Upper lobe of left lung (tissue), 6 donors: ENCODE data around the gene PAM. TPM values are rescaled to one million over a fixed set of nuclear protein-coding genes. Genes with fewer than 3 reads are reported as not detected.

Experiments used
- ATAC-seq, 2 donors: fragments of 200-7000 bp; cut with Tn5 transposase; one replicate each; pipeline ENCODE4 v1.9.1; 2022; ENCODE audit warnings: mild to moderate bottlenecking in 2 of 2, moderate library complexity in 2 of 2; ENCODE audit not compliant: low FRiP score in 2 of 2
- DNase-seq, 2 donors: peaks; one replicate each; pipeline ENCODE4 v3.0.0-alpha.2; 2019 to 2020
- H3K27ac ChIP-seq, 4 donors: fragments of 200-600 bp; sonication (generic); one replicate each; pipeline ENCODE4 v1.5.1; 2016 to 2019
- H3K27me3 ChIP-seq, 4 donors: fragments of 200-600 bp; sonication (generic); one replicate each; pipeline ENCODE4 v1.5.1; 2017 to 2019
- H3K36me3 ChIP-seq, 4 donors: fragments of 200-600 bp; sonication (generic); one replicate each; pipeline ENCODE4 v1.5.1; 2016 to 2019
- H3K4me1 ChIP-seq, 4 donors: fragments of 200-600 bp; sonication (generic); one replicate each; pipeline ENCODE4 v1.5.1; 2018 to 2019
- H3K4me3 ChIP-seq, 4 donors: fragments of 200-600 bp; sonication (generic); one replicate each; pipeline ENCODE4 v1.5.1; 2017 to 2019; ENCODE audit warnings: mild to moderate bottlenecking in 2 of 4, moderate library complexity in 1 of 4
- H3K9me3 ChIP-seq, 4 donors: fragments of 200-600 bp; sonication (generic); one replicate each; pipeline ENCODE4 v1.5.1; 2018 to 2019
- CTCF ChIP-seq, 6 experiments: fragments of 450-650 bp in 4 of 6; fragments of 200-600 bp in 2 of 6; sonication (generic) in 2 of 6; IDR thresholded peaks; one replicate each; pipeline ENCODE4 v1.5.1; 2016 to 2019; ENCODE audit warnings: antibody characterized with exemption in 6 of 6
- EP300 ChIP-seq, 4 donors: sonication (generic); formaldehyde crosslinking; IDR thresholded peaks; one replicate each; pipeline ENCODE4 v1.5.1; 2017; ENCODE audit warnings: antibody characterized with exemption in 4 of 4, control low read depth in 2 of 4
- POLR2A ChIP-seq, 4 donors: fragments of 450-650 bp; IDR thresholded peaks; one replicate each; pipeline ENCODE4 v1.5.1; 2016 to 2017; ENCODE audit warnings: antibody characterized with exemption in 4 of 4, mild to moderate bottlenecking in 2 of 4
- POLR2AphosphoS5 ChIP-seq, 2 donors: sonication (generic); formaldehyde crosslinking; IDR thresholded peaks; one replicate each; pipeline ENCODE4 v1.5.1; 2017; ENCODE audit warnings: antibody characterized with exemption in 2 of 2
- WGBS, 2 donors: methylation state at CpG; one replicate each; pipeline ENCODE4 v1.1.5; 2017 to 2018; 5-methylcytosine and 5-hydroxymethylcytosine counted together
- total RNA-seq, 6 donors: library from RNA; depleted of rRNA in 4 of 6; stranded (reverse); fragments of >200 nt in 4 of 6; gene quantifications; one replicate each; pipeline versions ENCODE4 v1.1.0 to v1.2.1, GENCODE V29; 2016 to 2021
- donor health status: DM: no; HTN: no; CAD: no; lungs with moderate emphysema.
- donor health status: DM: no; HTN: yes; CAD: no; lungs with severe emphysema.

Gene PAM
- total RNA-seq, 6 donors from 2014 or later = 91.1 to 428 (median 212) TPM

- no peaks in the 10 kb centered on the region for H3K27me3 ChIP-seq
- no peak for DNase-seq
- no peak overlapping the region for H3K27ac ChIP-seq
- H3K9me3 ChIP-seq = no peaks in the 10 kb centered on the region
- H3K36me3 ChIP-seq = no peaks in the 10 kb centered on the region
- H3K4me1 ChIP-seq = no peaks in the 10 kb centered on the region
- TF ChIP-seq POLR2AphosphoS5 (IDR thresholded peaks at IDR 0.05) = no peak
- no peak for TF ChIP-seq POLR2A (IDR thresholded peaks at IDR 0.05)
- no peak for TF ChIP-seq CTCF (IDR thresholded peaks at IDR 0.05)
- 56 to 62% methylated on average over 2 of the region's 2 CpGs for WGBS, 2 donors
- no peak overlapping the region for H3K4me3 ChIP-seq
- ATAC-seq = no peak
Observed at GRCh38 chr5:102740515-102740914, 14.6 kb upstream of the PAM start.

- ATAC-seq (no peak), DNase-seq (no peak)
- no peaks in the 10 kb centered on the region for H3K9me3 ChIP-seq
- no peaks in the 10 kb centered on the region for H3K36me3 ChIP-seq
- H3K4me1 ChIP-seq = no peaks in the 10 kb centered on the region
- H3K27me3 ChIP-seq = no peaks in the 10 kb centered on the region
- TF ChIP-seq EP300 (IDR thresholded peaks at IDR 0.05) (no peak), POLR2A (IDR thresholded peaks at IDR 0.05) (no peak), POLR2AphosphoS5 (IDR thresholded peaks at IDR 0.05) (no peak), CTCF (IDR thresholded peaks at IDR 0.05) (no peak)
- H3K4me3 ChIP-seq = no peak overlapping the region
- 84 to 86% methylated on average over 3 of the region's 3 CpGs for WGBS, 2 donors
- no peak overlapping the region for H3K27ac ChIP-seq
Observed at GRCh38 chr5:102742215-102742614, 12.9 kb upstream of the PAM start.

GRCh38 chr5:102743900-102744299 lies 11.2 kb upstream of the PAM start:
- TF ChIP-seq EP300 (IDR thresholded peaks at IDR 0.05) (no peak), POLR2A (IDR thresholded peaks at IDR 0.05) (no peak), CTCF (IDR thresholded peaks at IDR 0.05) (no peak), POLR2AphosphoS5 (IDR thresholded peaks at IDR 0.05) (no peak)
- H3K36me3 ChIP-seq = no peaks in the 10 kb centered on the region
- H3K4me1 ChIP-seq = no peaks in the 10 kb centered on the region
- 89 to 96% methylated on average over 4 of the region's 4 CpGs for WGBS, 2 donors
- no peak overlapping the region for H3K27ac ChIP-seq
- H3K27me3 ChIP-seq = no peaks in the 10 kb centered on the region
- no peaks in the 10 kb centered on the region for H3K9me3 ChIP-seq
- DNase-seq = no peak
- no peak for ATAC-seq
- H3K4me3 ChIP-seq = no peak overlapping the region

DNA sequence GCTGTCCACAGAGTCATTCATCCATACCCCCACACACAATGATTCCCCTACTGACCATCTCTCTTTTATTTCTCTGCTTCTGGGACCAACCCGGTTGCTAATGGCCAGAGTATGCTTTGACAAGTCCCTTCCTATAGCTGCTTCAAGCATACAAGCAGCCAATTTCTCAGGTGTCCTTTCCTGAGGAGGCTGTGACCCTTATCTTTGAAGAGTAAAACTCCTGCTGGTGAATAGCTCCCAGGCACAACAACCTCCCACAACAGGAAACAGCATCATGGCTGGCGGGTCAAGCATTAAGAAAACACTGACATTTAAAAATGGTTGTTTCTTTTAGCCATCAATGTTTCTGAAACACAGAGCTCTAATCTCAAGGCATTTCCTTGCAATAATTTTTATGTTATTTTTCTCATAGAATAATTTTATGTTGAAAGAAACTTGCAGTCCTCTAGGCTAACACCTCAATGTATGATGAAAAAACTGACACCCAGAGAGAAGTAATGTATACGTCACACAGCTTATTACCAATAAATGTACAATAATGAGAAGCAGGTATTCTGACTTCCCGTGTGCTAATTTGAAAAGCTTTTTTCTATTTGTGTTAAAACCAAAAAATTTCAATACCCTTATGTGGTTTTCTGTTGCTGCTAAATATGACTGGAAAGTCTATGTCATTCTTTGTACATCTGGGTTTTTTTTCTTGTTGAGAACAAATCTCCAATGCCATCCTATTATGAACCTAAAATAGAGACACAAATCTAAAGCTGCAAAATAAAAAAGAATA lies 7.5 kb upstream of the PAM start:
- no peak for TF ChIP-seq EP300 (IDR thresholded peaks at IDR 0.05)
- Histone ChIP-seq H3K27me3 (no peaks in the 10 kb centered on the region), H3K36me3 (no peaks in the 10 kb centered on the region), H3K4me1 (no peaks in the 10 kb centered on the region), H3K4me3 (no peak overlapping the region), H3K27ac (no peak overlapping the region), H3K9me3 (no peaks in the 10 kb centered on the region)
- 83 to 84% methylated on average over 4 of the region's 4 CpGs for WGBS, 2 donors
- ATAC-seq (no peak), DNase-seq (no peak)

- no peak overlapping the region for H3K27ac ChIP-seq
- no peaks in the 10 kb centered on the region for H3K27me3 ChIP-seq
- no peaks in the 10 kb centered on the region for H3K36me3 ChIP-seq
- no peak for DNase-seq
- WGBS, 2 donors = 81 to 87% methylated on average over 5 of the region's 5 CpGs
- no peak for ATAC-seq
- H3K4me1 ChIP-seq = peaks cover 6 to 8% (median 7%) of the 10 kb centered on the region in 4 donors
- TF ChIP-seq CTCF (IDR thresholded peaks at IDR 0.05) (no peak), EP300 (IDR thresholded peaks at IDR 0.05) (no peak), POLR2A (IDR thresholded peaks at IDR 0.05) (no peak), POLR2AphosphoS5 (IDR thresholded peaks at IDR 0.05) (no peak)
- H3K4me3 ChIP-seq = no peak overlapping the region
- H3K9me3 ChIP-seq = no peaks in the 10 kb centered on the region
Observed at GRCh38 chr5:102749416-102750030, 5.6 kb upstream of the PAM start.
